SK-N-SH (cell line): ENCODE data around the gene MLLT1. TPM values are rescaled to one million over a fixed set of nuclear protein-coding genes. Genes with fewer than 3 reads are reported as not detected.

Source experiments
- CTCF ChIA-PET: fragments of 300-600, 350-600 bp; formaldehyde crosslinking; extraction: SDS; loops from one replicate; lab custom pipeline; 2021; lab: Yijun Ruan, JAX
- POLR2A ChIA-PET: fragments of 350-600 bp; sonication (Branson Sonifier 250); formaldehyde crosslinking; extraction: SDS; loops from one replicate; lab custom pipeline; 2020; ENCODE audit warnings: antibody characterized with exemption, inconsistent platforms; lab: Yijun Ruan, JAX
- DNase-seq: peaks from one replicate; pipeline ENCODE4 v3.0.0; 2012
- H2AFZ ChIP-seq: fragments of 200-600 bp; sonication (generic); 2 replicates; pipeline ENCODE4 v1.8.1; 2016; ENCODE audit warnings: antibody characterized with exemption, mild to moderate bottlenecking, low read depth
- H3F3A ChIP-seq: fragments of 200-600 bp; sonication (generic); replicated peaks from 2 replicates; pipeline ENCODE3; 2016; ENCODE audit warnings: antibody characterized with exemption, mild to moderate bottlenecking; ENCODE audit not compliant: insufficient read depth
- H3K27ac ChIP-seq, 2 experiments: fragments of 200-500 bp in 1 of 2; fragments of 200-600 bp in 1 of 2; sonication (Bioruptor generic) in 1 of 2; sonication (generic), shearing (Covaris generic) in 1 of 2; 2 replicates each; pipeline versions ENCODE4 v1.5.1 to v1.6.1; 2014 to 2016; ENCODE audit warnings: low read depth in 2 of 2, inconsistent platforms in 1 of 2, low read length in 1 of 2, mild to moderate bottlenecking in 1 of 2, mixed read lengths in 1 of 2
- H3K27me3 ChIP-seq: fragments of 200-600 bp; sonication (generic), shearing (Covaris generic); 2 replicates; pipeline ENCODE4 v1.6.1; 2016; ENCODE audit warnings: mixed run types; ENCODE audit not compliant: insufficient read depth
- H3K36me3 ChIP-seq, 2 experiments: fragments of 200-500 bp in 1 of 2; fragments of 200-600 bp in 1 of 2; sonication (Bioruptor generic) in 1 of 2; sonication (generic) in 1 of 2; replicated peaks in 1 of 2; 2 replicates each; pipeline versions ENCODE3 to v1.5.1; 2014 to 2016; ENCODE audit warnings: low read length in 1 of 2, mild to moderate bottlenecking in 1 of 2; ENCODE audit not compliant: insufficient read depth in 2 of 2, control insufficient read depth in 1 of 2
- H3K4me1 ChIP-seq, 2 experiments: fragments of 200-500 bp in 1 of 2; fragments of 200-600 bp in 1 of 2; sonication (Bioruptor generic) in 1 of 2; sonication (generic), shearing (Covaris generic) in 1 of 2; 2 replicates each; pipeline versions ENCODE4 v1.5.1 to v1.6.1; 2014 to 2016; ENCODE audit warnings: low read depth in 1 of 2, low read length in 1 of 2, mixed run types in 1 of 2; ENCODE audit not compliant: insufficient read depth in 2 of 2, control insufficient read depth in 1 of 2
- H3K4me2 ChIP-seq: fragments of 200-600 bp; sonication (generic), shearing (Covaris generic); 2 replicates; pipeline ENCODE4 v1.6.1; 2017; ENCODE audit warnings: mixed run types
- H3K4me3 ChIP-seq, 2 experiments: fragments of 200-500 bp in 1 of 2; fragments of 200-600 bp in 1 of 2; sonication (Bioruptor generic) in 1 of 2; sonication (generic), shearing (Covaris generic) in 1 of 2; 2 replicates each; pipeline versions ENCODE4 v1.5.1 to v1.8.1; 2014 to 2016; ENCODE audit warnings: low read depth in 2 of 2, inconsistent platforms in 1 of 2, low read length in 1 of 2, mild to moderate bottlenecking in 1 of 2, mixed read lengths in 1 of 2, moderate library complexity in 1 of 2
- H3K79me2 ChIP-seq: fragments of 200-600 bp; sonication (generic); 2 replicates; pipeline ENCODE4 v1.8.1; 2017; ENCODE audit warnings: mild to moderate bottlenecking; ENCODE audit not compliant: insufficient read depth
- H3K9ac ChIP-seq: fragments of 200-600 bp; sonication (generic); 2 replicates; pipeline ENCODE4 v1.6.1; 2017; ENCODE audit warnings: mixed run types
- H3K9me2 ChIP-seq: fragments of 200-600 bp; sonication (generic); 2 replicates; pipeline ENCODE4 v1.6.1; 2017; ENCODE audit warnings: mixed run types
- H3K9me3 ChIP-seq: fragments of 200-600 bp; sonication (generic); 2 replicates; pipeline ENCODE4 v1.6.1; 2017; ENCODE audit warnings: mixed run types, mild to moderate bottlenecking, moderate library complexity
- H4K20me1 ChIP-seq: fragments of 200-600 bp; sonication (generic); 2 replicates; pipeline ENCODE4 v1.6.1; 2017; ENCODE audit warnings: mild to moderate bottlenecking, mixed run types; ENCODE audit not compliant: insufficient read depth
- GATA2 ChIP-seq: sonication (generic); formaldehyde crosslinking; IDR thresholded peaks from 2 replicates; pipeline ENCODE4 v1.5.0; 2020; ENCODE audit warnings: mild to moderate bottlenecking, missing genetic modification reagents
- SIN3A ChIP-seq: IDR thresholded peaks from 2 replicates; pipeline ENCODE4 v1.6.1; 2012; ENCODE audit warnings: low read depth, mild to moderate bottlenecking, low read length, moderate library complexity, borderline replicate concordance
- SMC3 ChIP-seq: IDR thresholded peaks from 2 replicates; pipeline ENCODE4 v1.6.1; 2012; ENCODE audit warnings: low read depth, low read length, improper control_type of control experiment
- TEAD4 ChIP-seq: IDR thresholded peaks from 2 replicates; pipeline ENCODE4 v1.4.0; 2012; ENCODE audit warnings: mild to moderate bottlenecking, borderline replicate concordance; ENCODE audit not compliant: insufficient read depth
- YY1 ChIP-seq: IDR thresholded peaks from 2 replicates; pipeline ENCODE4 v1.4.0; 2012; ENCODE audit warnings: low read depth, mild to moderate bottlenecking
- WGBS: methylation state at CpG from one replicate; pipeline ENCODE4 v1.1.6; 2017; ENCODE audit warnings: low lambda C conversion rate; 5-methylcytosine and 5-hydroxymethylcytosine counted together
- polyA plus RNA-seq, 3 experiments: library from polyadenylated mRNA; depleted of rRNA; stranded (reverse); fragments of >200 nt; gene quantifications; 2 replicates each; pipeline ENCODE4 v1.2.3, GENCODE V29; 2012
- TF ChIP-seq, protein P1 (sequence below): IDR thresholded peaks from 2 replicates; pipeline ENCODE4 v1.4.0; 2012; ENCODE audit warnings: low read depth
- TF ChIP-seq, protein P2 (sequence below): IDR thresholded peaks from 2 replicates; pipeline ENCODE4 v1.6.1; 2012; ENCODE audit warnings: mild to moderate bottlenecking, low read depth, low read length, moderate library complexity
- TF ChIP-seq, protein P3 (sequence below): IDR thresholded peaks from 2 replicates; pipeline ENCODE4; 2012
- TF ChIP-seq, protein P4 (sequence below): IDR thresholded peaks from 2 replicates; pipeline ENCODE4 v1.4.0; 2012; ENCODE audit warnings: low read depth, borderline replicate concordance

MLLT1 gene
- polyA plus RNA-seq, 1 of the 3 experiments (the other 2 are of a cell fraction), result 19.0 TPM

DNA sequence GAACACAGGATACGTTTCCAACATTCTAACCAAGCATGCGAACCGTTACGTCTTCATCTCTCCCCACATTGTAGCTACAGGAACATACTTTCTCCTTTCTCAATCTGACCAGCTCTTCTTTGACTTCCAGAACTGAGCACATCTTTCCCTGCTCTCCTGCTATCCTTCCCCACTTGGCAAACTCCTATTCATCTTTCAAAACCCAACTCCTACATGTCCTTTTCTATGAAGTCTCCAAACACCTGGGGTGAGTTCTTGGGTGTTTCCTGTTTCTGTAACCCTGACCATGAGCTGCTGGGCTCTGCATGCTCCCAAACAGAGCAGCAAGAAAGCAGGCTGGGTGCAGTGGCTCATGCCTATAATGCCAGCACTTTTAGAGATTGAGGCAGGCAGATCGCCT, 47.0 kb upstream of the MLLT1 start:
- POLR2A ChIA-PET, result no interaction called here
- H2AFZ ChIP-seq, result no peak overlapping the region
- H3K4me1 ChIP-seq, result no peaks in the 10 kb centered on the region
- H3K4me3 ChIP-seq, result no peak overlapping the region
- H3K9me3 ChIP-seq, result no peaks in the 10 kb centered on the region
- H3K79me2 ChIP-seq, result no peaks in the 10 kb centered on the region
- H3K27ac ChIP-seq, result no peak overlapping the region
- 26% methylated on average over 5 of the region's 5 CpGs for WGBS
- no peak overlapping the region for H3K4me2 ChIP-seq
- no peaks in the 10 kb centered on the region for H3K36me3 ChIP-seq
- H4K20me1 ChIP-seq, result no peaks in the 10 kb centered on the region
- DNase-seq, result no peak
- no peaks in the 10 kb centered on the region for H3F3A ChIP-seq
- CTCF ChIA-PET, result interaction anchor here (0.8 to 2.0 kb wide), 3 partner anchors 19 to 278 kb away, joined by 3 to 7 read pairs (median 6); no protein-coding TSS in a partner anchor
- TF ChIP-seq SIN3A (no peak), TEAD4 (no peak), SMC3 (no peak), GATA2 (CRISPR knock-in tag) (no peak), YY1 (no peak)
- TF ChIP-seq, protein P1, sequence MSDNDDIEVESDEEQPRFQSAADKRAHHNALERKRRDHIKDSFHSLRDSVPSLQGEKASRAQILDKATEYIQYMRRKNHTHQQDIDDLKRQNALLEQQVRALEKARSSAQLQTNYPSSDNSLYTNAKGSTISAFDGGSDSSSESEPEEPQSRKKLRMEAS, result no peak
- H3K9ac ChIP-seq, result no peak overlapping the region
- H3K9me2 ChIP-seq, result no peaks in the 10 kb centered on the region
- H3K27me3 ChIP-seq, result peaks cover 55% of the 10 kb centered on the region

DNA sequence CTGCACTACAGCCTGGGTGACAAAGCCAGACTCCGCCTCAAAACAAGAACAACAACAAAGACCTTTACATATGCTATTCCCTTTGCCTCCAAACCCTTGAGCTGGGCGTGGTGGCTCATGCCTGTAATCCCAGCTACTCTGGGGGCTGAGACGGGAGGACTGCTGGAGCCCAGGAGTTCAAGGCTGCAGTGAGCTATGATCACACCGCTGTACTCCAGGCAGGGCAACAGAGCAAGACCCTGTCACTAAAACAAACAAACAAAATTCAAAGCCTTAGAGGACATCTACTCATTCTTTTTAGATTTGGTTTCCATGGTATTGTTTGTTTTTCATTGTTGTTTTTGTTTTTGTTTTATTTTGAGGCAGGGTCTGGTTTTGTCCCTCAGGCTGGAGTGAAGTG, 45.8 kb upstream of the MLLT1 start:
- Histone ChIP-seq H3K27me3 (peaks cover 61% of the 10 kb centered on the region), H3K79me2 (no peaks in the 10 kb centered on the region), H3K9me3 (no peaks in the 10 kb centered on the region), H3K9me2 (no peaks in the 10 kb centered on the region), H2AFZ (no peak overlapping the region), H4K20me1 (no peaks in the 10 kb centered on the region), H3K36me3 (no peaks in the 10 kb centered on the region), H3K4me1 (no peaks in the 10 kb centered on the region)
- DNase-seq, result no peak
- CTCF ChIA-PET, result no interaction called here
- no peak for TF ChIP-seq TEAD4
- TF ChIP-seq, protein P2, sequence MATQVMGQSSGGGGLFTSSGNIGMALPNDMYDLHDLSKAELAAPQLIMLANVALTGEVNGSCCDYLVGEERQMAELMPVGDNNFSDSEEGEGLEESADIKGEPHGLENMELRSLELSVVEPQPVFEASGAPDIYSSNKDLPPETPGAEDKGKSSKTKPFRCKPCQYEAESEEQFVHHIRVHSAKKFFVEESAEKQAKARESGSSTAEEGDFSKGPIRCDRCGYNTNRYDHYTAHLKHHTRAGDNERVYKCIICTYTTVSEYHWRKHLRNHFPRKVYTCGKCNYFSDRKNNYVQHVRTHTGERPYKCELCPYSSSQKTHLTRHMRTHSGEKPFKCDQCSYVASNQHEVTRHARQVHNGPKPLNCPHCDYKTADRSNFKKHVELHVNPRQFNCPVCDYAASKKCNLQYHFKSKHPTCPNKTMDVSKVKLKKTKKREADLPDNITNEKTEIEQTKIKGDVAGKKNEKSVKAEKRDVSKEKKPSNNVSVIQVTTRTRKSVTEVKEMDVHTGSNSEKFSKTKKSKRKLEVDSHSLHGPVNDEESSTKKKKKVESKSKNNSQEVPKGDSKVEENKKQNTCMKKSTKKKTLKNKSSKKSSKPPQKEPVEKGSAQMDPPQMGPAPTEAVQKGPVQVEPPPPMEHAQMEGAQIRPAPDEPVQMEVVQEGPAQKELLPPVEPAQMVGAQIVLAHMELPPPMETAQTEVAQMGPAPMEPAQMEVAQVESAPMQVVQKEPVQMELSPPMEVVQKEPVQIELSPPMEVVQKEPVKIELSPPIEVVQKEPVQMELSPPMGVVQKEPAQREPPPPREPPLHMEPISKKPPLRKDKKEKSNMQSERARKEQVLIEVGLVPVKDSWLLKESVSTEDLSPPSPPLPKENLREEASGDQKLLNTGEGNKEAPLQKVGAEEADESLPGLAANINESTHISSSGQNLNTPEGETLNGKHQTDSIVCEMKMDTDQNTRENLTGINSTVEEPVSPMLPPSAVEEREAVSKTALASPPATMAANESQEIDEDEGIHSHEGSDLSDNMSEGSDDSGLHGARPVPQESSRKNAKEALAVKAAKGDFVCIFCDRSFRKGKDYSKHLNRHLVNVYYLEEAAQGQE, result no peak
- TF ChIP-seq, protein P3, sequence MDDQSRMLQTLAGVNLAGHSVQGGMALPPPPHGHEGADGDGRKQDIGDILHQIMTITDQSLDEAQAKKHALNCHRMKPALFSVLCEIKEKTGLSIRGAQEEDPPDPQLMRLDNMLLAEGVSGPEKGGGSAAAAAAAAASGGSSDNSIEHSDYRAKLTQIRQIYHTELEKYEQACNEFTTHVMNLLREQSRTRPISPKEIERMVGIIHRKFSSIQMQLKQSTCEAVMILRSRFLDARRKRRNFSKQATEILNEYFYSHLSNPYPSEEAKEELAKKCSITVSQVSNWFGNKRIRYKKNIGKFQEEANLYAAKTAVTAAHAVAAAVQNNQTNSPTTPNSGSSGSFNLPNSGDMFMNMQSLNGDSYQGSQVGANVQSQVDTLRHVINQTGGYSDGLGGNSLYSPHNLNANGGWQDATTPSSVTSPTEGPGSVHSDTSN, result no peak
- TF ChIP-seq, protein P4, sequence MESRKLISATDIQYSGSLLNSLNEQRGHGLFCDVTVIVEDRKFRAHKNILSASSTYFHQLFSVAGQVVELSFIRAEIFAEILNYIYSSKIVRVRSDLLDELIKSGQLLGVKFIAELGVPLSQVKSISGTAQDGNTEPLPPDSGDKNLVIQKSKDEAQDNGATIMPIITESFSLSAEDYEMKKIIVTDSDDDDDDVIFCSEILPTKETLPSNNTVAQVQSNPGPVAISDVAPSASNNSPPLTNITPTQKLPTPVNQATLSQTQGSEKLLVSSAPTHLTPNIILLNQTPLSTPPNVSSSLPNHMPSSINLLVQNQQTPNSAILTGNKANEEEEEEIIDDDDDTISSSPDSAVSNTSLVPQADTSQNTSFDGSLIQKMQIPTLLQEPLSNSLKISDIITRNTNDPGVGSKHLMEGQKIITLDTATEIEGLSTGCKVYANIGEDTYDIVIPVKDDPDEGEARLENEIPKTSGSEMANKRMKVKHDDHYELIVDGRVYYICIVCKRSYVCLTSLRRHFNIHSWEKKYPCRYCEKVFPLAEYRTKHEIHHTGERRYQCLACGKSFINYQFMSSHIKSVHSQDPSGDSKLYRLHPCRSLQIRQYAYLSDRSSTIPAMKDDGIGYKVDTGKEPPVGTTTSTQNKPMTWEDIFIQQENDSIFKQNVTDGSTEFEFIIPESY, result no peak
- TF ChIP-seq, all 33 proteins: peak for 0
- Histone ChIP-seq H3F3A (no peaks in the 10 kb centered on the region), H3K4me2 (no peak overlapping the region), H3K4me3 (no peak overlapping the region), H3K9ac (no peak overlapping the region), H3K27ac (no peak overlapping the region)
- WGBS, result 0% methylated on average over 3 of the region's 4 CpGs
- POLR2A ChIA-PET, result no interaction called here
